ENCODE results near the gene TIMP2. TPM values are rescaled to one million over a fixed set of nuclear protein-coding genes. Genes with fewer than 3 reads are reported as not detected.

TIMP2 gene
- polyA plus RNA-seq, 2 of the 4 experiments (the other 2 are of a cell fraction), result 68.1 to 166 TPM

DNA sequence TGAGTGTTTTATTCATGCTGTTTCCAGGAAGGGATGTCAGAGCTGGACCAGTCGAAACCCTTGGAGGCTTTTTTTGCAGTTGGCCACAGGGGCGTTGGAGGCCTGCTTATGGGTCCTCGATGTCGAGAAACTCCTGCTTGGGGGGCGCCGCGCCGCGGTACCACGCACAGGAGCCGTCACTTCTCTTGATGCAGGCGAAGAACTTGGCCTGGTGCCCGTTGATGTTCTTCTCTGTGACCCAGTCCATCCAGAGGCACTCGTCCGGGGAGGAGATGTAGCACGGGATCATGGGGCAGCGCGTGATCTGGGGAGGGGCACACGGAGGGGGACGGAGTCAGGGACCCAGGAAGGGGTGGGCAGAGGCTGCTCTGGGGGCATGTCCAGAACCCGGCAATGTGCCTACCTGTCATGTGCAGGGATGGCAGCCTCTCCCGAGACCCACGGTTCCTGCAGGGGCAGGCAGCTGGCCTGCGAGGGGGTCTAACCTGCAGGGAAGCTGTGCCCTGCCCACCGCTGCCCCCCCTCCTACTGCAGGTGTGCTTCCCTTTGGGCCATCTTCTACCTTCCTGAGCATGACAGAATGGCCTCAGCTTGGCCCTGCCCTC, 69.5 kb downstream of the TIMP2 start (continued):
- TF ChIP-seq, protein P1, sequence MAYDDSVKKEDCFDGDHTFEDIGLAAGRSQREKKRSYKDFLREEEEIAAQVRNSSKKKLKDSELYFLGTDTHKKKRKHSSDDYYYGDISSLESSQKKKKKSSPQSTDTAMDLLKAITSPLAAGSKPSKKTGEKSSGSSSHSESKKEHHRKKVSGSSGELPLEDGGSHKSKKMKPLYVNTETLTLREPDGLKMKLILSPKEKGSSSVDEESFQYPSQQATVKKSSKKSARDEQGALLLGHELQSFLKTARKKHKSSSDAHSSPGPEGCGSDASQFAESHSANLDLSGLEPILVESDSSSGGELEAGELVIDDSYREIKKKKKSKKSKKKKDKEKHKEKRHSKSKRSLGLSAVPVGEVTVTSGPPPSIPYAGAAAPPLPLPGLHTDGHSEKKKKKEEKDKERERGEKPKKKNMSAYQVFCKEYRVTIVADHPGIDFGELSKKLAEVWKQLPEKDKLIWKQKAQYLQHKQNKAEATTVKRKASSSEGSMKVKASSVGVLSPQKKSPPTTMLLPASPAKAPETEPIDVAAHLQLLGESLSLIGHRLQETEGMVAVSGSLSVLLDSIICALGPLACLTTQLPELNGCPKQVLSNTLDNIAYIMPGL (CRISPR knock-in tag; IDR thresholded peaks at IDR 0.05; ENCODE audit: borderline replicate concordance), result no peak
- TF ChIP-seq FOXS1 (CRISPR knock-in tag; IDR thresholded peaks at IDR 0.05), result no peak
- no peak for TF ChIP-seq MYC (IDR thresholded peaks at IDR 0.05; ENCODE audit: borderline replicate concordance, low read length)

DNA sequence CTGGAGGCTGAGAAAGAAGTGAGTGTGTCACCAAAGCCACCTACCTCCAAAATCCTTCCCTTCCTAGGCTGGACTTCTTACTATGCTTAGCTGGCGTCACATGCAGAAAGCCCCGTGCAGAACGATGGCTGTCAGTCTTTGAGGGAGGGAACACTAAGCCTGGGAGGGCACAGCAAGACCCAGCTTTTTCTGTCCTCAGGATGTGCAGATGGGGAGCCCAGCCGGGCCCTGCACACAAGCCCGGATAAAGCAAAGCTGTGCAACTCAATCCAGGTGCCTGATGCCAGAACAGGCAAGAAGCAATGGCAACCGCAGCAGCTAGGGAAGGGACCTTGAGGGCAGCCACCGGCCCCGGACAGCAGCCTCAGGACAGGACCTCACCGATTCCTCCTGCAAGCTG, 70.7 kb downstream of the TIMP2 start:
- DNase-seq (ENCODE audit: low read depth in 1 of 2, low spot score in 1 of 2) (no peak), ATAC-seq (no peak), FAIRE-seq (no peak)
- Histone ChIP-seq H3K4me2 (no peak overlapping the region), H3K27ac (no peak overlapping the region), H3K9me3 (no peaks in the 10 kb centered on the region), H3K4me3 (no peak overlapping the region), H3K4me1 (no peaks in the 10 kb centered on the region)
- ChIA-PET CTCF (interaction anchor here (0.6 to 6.1 kb wide), 6 partner anchors 12 to 191 kb away, joined by 3 to 55 read pairs (median 8); no protein-coding TSS in a partner anchor), POLR2A (interaction anchor here (0.6 kb wide), 1 partner anchor 65 kb away, joined by 3 read pairs; no protein-coding TSS in a partner anchor)
- TF ChIP-seq CBX2 (IDR thresholded peaks at IDR 0.05; ENCODE audit: borderline replicate concordance, low read depth) (no peak), POLR2A (IDR thresholded peaks at IDR 0.05; ENCODE audit: low read length) (no peak), RARB (CRISPR knock-in tag; IDR thresholded peaks at IDR 0.05) (no peak)
- WGBS (ENCODE audit: missing lambda C conversion rate), result 86% methylated on average over 9 of the region's 9 CpGs

DNA sequence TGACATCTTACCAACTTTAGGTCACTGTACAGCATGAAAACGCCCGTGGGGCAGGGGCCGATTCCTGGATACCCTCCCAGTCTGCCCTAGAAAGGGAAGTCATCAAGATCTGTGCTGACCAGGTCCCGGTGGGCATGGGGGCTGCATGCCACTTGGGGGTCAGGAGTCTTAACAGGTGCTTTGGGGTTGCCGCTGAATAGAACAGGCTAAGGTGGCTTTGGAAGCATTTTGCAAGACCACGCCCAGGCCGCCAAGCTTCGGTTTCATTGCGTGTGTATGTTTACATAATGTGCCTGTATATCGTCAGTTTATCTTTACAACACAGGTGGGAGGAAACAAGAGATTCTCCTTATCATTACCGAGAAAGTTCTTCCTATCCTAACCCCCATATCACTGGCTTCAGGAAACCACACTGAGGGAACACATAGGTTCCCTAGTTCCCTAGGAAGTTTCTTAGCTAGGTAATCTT, 71.2 kb downstream of the TIMP2 start:
- TF ChIP-seq ZFP36 (IDR thresholded peaks at IDR 0.05; ENCODE audit: borderline replicate concordance, partially characterized antibody) (no peak), CHD4 (IDR thresholded peaks at IDR 0.05; ENCODE audit: borderline replicate concordance) (no peak), MAZ (IDR thresholded peaks at IDR 0.05; ENCODE audit: borderline replicate concordance, low read depth, low read length) (no peak), TP53 (CRISPR knock-in tag; IDR thresholded peaks at IDR 0.05) (no peak), HOXB5 (CRISPR knock-in tag; IDR thresholded peaks at IDR 0.05) (no peak), TFCP2L1 (CRISPR knock-in tag; IDR thresholded peaks at IDR 0.05) (no peak), HEYL (CRISPR knock-in tag; IDR thresholded peaks at IDR 0.05) (no peak)
- TF ChIP-seq, protein P2, sequence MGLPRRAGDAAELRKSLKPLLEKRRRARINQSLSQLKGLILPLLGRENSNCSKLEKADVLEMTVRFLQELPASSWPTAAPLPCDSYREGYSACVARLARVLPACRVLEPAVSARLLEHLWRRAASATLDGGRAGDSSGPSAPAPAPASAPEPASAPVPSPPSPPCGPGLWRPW (IDR thresholded peaks at IDR 0.05), result no peak
- TF ChIP-seq, protein P3, sequence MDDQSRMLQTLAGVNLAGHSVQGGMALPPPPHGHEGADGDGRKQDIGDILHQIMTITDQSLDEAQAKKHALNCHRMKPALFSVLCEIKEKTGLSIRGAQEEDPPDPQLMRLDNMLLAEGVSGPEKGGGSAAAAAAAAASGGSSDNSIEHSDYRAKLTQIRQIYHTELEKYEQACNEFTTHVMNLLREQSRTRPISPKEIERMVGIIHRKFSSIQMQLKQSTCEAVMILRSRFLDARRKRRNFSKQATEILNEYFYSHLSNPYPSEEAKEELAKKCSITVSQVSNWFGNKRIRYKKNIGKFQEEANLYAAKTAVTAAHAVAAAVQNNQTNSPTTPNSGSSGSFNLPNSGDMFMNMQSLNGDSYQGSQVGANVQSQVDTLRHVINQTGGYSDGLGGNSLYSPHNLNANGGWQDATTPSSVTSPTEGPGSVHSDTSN (IDR thresholded peaks at IDR 0.05), result no peak
- TF ChIP-seq, protein P4, sequence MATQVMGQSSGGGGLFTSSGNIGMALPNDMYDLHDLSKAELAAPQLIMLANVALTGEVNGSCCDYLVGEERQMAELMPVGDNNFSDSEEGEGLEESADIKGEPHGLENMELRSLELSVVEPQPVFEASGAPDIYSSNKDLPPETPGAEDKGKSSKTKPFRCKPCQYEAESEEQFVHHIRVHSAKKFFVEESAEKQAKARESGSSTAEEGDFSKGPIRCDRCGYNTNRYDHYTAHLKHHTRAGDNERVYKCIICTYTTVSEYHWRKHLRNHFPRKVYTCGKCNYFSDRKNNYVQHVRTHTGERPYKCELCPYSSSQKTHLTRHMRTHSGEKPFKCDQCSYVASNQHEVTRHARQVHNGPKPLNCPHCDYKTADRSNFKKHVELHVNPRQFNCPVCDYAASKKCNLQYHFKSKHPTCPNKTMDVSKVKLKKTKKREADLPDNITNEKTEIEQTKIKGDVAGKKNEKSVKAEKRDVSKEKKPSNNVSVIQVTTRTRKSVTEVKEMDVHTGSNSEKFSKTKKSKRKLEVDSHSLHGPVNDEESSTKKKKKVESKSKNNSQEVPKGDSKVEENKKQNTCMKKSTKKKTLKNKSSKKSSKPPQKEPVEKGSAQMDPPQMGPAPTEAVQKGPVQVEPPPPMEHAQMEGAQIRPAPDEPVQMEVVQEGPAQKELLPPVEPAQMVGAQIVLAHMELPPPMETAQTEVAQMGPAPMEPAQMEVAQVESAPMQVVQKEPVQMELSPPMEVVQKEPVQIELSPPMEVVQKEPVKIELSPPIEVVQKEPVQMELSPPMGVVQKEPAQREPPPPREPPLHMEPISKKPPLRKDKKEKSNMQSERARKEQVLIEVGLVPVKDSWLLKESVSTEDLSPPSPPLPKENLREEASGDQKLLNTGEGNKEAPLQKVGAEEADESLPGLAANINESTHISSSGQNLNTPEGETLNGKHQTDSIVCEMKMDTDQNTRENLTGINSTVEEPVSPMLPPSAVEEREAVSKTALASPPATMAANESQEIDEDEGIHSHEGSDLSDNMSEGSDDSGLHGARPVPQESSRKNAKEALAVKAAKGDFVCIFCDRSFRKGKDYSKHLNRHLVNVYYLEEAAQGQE (IDR thresholded peaks at IDR 0.05), result no peak

More for the DNA sequence above, 71.2 kb downstream of the TIMP2 start:
- WGBS (ENCODE audit: missing lambda C conversion rate), result 81% methylated on average over 11 of the region's 11 CpGs
- no peak for DNase-seq (ENCODE audit: low read depth in 1 of 2, low spot score in 1 of 2)
- no peak for FAIRE-seq
- POLR2A ChIA-PET, result no interaction called here
- no peak overlapping the region for H3K27ac ChIP-seq
- no peak overlapping the region for H3K4me3 ChIP-seq
- H3K4me1 ChIP-seq, result no peaks in the 10 kb centered on the region
- CTCF ChIA-PET, result interaction anchor here (1.1 to 6.1 kb wide), 6 partner anchors 11 to 191 kb away, joined by 3 to 55 read pairs (median 8); no protein-coding TSS in a partner anchor
- H3K9me3 ChIP-seq, result no peaks in the 10 kb centered on the region
- no peak overlapping the region for H3K4me2 ChIP-seq
- ATAC-seq, result no peak
